K562 (cell line): Measurements from ENCODE around the gene RPL29. TPM values are rescaled to one million over a fixed set of nuclear protein-coding genes. Genes with fewer than 3 reads are reported as not detected.

ENCODE experiments used
- CHD1 ChIP-seq: fragments of 200-600 bp; sonication (generic); IDR thresholded peaks from one replicate; pipeline ENCODE4 v1.6.1; 2012; ENCODE audit warnings: mild to moderate bottlenecking, moderate library complexity, low read length, inconsistent platforms
- DDX20 ChIP-seq: fragments of 450-650 bp; IDR thresholded peaks from 2 replicates; pipeline ENCODE4 v1.6.1; 2016; ENCODE audit warnings: missing genetic modification characterization, low read depth, mild to moderate bottlenecking, missing compliant biosample characterization, moderate library complexity
- EHMT2 ChIP-seq: fragments of 450-650 bp; IDR thresholded peaks from 2 replicates; pipeline ENCODE4 v1.6.1; 2018; ENCODE audit warnings: antibody characterized with exemption
- ELK3 ChIP-seq: fragments of 450-650 bp; formaldehyde crosslinking; IDR thresholded peaks from 2 replicates; pipeline ENCODE4 v1.4.0; 2020; ENCODE audit warnings: mild to moderate bottlenecking
- HCFC1 ChIP-seq: IDR thresholded peaks from 2 replicates; pipeline ENCODE4 v1.6.1; 2012; ENCODE audit warnings: low read depth, low read length, improper control_type of control experiment
- HNRNPH1 ChIP-seq: fragments of 200-400 bp; formaldehyde crosslinking; optimal IDR thresholded peaks from 2 replicates; pipeline ENCODE3; 2017; ENCODE audit warnings: low read depth, mild to moderate bottlenecking, low read length, moderate library complexity
- MAFF ChIP-seq: IDR thresholded peaks from 2 replicates; pipeline ENCODE4 v1.6.1; 2012; ENCODE audit warnings: low read length, improper control_type of control experiment
- MBD2 ChIP-seq: sonication (generic); IDR thresholded peaks from 2 replicates; pipeline ENCODE4 v1.6.1; 2016; ENCODE audit warnings: low read depth, borderline replicate concordance
- NFIC ChIP-seq: fragments of 450-650 bp; IDR thresholded peaks from 2 replicates; pipeline ENCODE4 v1.6.1; 2017; ENCODE audit warnings: mild to moderate bottlenecking, inconsistent platforms
- NKRF ChIP-seq: fragments of 450-650 bp; IDR thresholded peaks from 2 replicates; pipeline ENCODE4 v1.6.1; 2016; ENCODE audit warnings: borderline replicate concordance
- PATZ1 ChIP-seq: fragments of 250-450 bp; sonication (Bioruptor Pico); IDR thresholded peaks from 2 replicates; pipeline ENCODE4 v1.5.0; 2020; ENCODE audit warnings: mild to moderate bottlenecking, borderline replicate concordance
- SETDB1 ChIP-seq: IDR thresholded peaks from one replicate; pipeline ENCODE4 v1.6.1; 2012; ENCODE audit warnings: low read length, control low read depth, inconsistent platforms
- ZNF217 ChIP-seq: sonication (generic); formaldehyde crosslinking; IDR thresholded peaks from 2 replicates; pipeline ENCODE4 v1.8.0; 2022; ENCODE audit warnings: mild to moderate bottlenecking, missing genetic modification reagents
- ZNF24 ChIP-seq: fragments of 450-650 bp; IDR thresholded peaks from 2 replicates; pipeline ENCODE4 v1.6.1; 2016
- ZNF280B ChIP-seq: fragments of 250-450 bp; sonication (Bioruptor Pico); IDR thresholded peaks from 2 replicates; pipeline ENCODE4 v1.5.1; 2021; ENCODE audit warnings: mild to moderate bottlenecking
- ZNF431 ChIP-seq: sonication (generic); formaldehyde crosslinking; IDR thresholded peaks from 2 replicates; pipeline ENCODE4 v1.8.0; 2022; ENCODE audit warnings: mild to moderate bottlenecking, missing genetic modification reagents
- ZZZ3 ChIP-seq: fragments of 450-650 bp; IDR thresholded peaks from 2 replicates; pipeline ENCODE4 v1.6.1; 2016; ENCODE audit warnings: antibody characterized with exemption, mild to moderate bottlenecking, moderate library complexity
- polyA plus RNA-seq, 8 experiments: library from polyadenylated mRNA; depleted of rRNA in 4 of 8; stranded (reverse) in 5 of 8; unstranded in 3 of 8; fragments of >200 nt; fragmentation: Nextera tagmentation in 2 of 8; fragmentation: Illumina TruSeq in 1 of 8; extraction: Ambion mirVana in 2 of 8; extraction: Trizol in 1 of 8; gene quantifications; 2 replicates each; pipeline versions ENCODE4 v1.2.1 to v1.2.3, GENCODE V29; 2011 to 2014; ENCODE audit warnings: inconsistent platforms in 1 of 8, missing spikeins in 1 of 8
- total RNA-seq, 7 experiments: library from RNA; depleted of rRNA in 6 of 7; stranded (reverse); fragments of >200 nt in 6 of 7; fragmentation: Illumina TruSeq in 2 of 7; extraction: Trizol in 2 of 7; gene quantifications; 2 replicates each; pipeline versions ENCODE4 v1.2.1 to v1.2.3, GENCODE V29; 2011 to 2021; ENCODE audit warnings: low replicate concordance in 1 of 7

RPL29 gene
- total and polyA plus RNA-seq, 9 of the 15 experiments (the other 6 are each of a cell fraction or from before 2014, with no cell fraction given) = 568 to 1,475 (median 1,104) TPM

- TF ChIP-seq MAFF (no peak), SETDB1 (no peak), DDX20 (no peak), ELK3 (CRISPR knock-in tag) (no peak), ZZZ3 (no peak), ZNF280B (no peak), HCFC1 (peak; percentile 31; the same call in 1 of the 2 replicates), NKRF (no peak; the same call in none of the 2 replicates), PATZ1 (CRISPR knock-in tag) (no peak), ZNF217 (CRISPR knock-in tag) (no peak), CHD1 (no peak), ZNF431 (CRISPR knock-in tag) (no peak), NFIC (no peak; the same call in 1 of the 2 replicates), EHMT2 (no peak), HNRNPH1 (no peak), MBD2 (peak; percentile 22; the same call in 1 of the 2 replicates), ZNF24 (no peak)
Measured at GRCh38 chr3:51982838-51983577, 12.7 kb downstream of the RPL29 start, which contains the start of gene ACY1 (continued).
